Measurements from ENCODE around the gene KAT2B.

DNA sequence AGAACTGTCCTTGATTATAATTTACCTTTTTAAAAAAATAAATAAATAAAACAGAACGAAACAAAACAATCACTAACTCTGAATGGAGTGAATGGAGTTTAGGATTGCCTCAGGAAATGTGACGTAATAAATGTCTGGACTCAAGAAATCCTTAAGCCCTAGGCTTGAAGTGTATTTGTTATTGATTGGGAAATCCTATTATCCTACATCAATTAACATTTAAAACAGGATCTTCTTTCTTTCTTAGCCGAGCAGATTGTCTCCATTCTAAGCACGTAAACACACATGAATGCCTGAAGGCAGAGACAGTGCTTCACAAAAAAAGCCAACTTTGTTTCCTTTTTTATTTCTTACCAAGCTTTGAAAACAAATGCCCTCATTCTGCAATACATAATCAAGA, 33.4 kb downstream of the KAT2B start:
- TF ChIP-seq, protein P1, sequence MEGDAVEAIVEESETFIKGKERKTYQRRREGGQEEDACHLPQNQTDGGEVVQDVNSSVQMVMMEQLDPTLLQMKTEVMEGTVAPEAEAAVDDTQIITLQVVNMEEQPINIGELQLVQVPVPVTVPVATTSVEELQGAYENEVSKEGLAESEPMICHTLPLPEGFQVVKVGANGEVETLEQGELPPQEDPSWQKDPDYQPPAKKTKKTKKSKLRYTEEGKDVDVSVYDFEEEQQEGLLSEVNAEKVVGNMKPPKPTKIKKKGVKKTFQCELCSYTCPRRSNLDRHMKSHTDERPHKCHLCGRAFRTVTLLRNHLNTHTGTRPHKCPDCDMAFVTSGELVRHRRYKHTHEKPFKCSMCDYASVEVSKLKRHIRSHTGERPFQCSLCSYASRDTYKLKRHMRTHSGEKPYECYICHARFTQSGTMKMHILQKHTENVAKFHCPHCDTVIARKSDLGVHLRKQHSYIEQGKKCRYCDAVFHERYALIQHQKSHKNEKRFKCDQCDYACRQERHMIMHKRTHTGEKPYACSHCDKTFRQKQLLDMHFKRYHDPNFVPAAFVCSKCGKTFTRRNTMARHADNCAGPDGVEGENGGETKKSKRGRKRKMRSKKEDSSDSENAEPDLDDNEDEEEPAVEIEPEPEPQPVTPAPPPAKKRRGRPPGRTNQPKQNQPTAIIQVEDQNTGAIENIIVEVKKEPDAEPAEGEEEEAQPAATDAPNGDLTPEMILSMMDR (IDR thresholded peaks at IDR 0.05), result no peak
- TF ChIP-seq POLR2A (IDR thresholded peaks at IDR 0.05), result no peak
